HL-60 (cell line): ENCODE data around the gene SPTBN5.

Experiments used
- DNase-seq, 2 experiments: peaks; one replicate each; pipeline ENCODE4 v3.0.0-alpha.2; 2010 to 2020; ENCODE audit warnings: low read depth in 1 of 2, low spot score in 1 of 2
- H3K27ac ChIP-seq: fragments of 250-450 bp; sonication (Bioruptor Pico); replicated peaks from 2 replicates; pipeline ENCODE4 v1.5.1; 2020; ENCODE audit warnings: mild to moderate bottlenecking, moderate library complexity
- H3K27me3 ChIP-seq: fragments of 250-450 bp; sonication (Bioruptor Pico); 2 replicates; pipeline ENCODE4 v1.5.1; 2021; ENCODE audit warnings: mild to moderate bottlenecking, moderate library complexity; ENCODE audit not compliant: insufficient read depth, poor library complexity, severe bottlenecking
- H3K4me3 ChIP-seq: replicated peaks from 2 replicates; pipeline ENCODE4 v1.5.1; 2011; ENCODE audit warnings: mild to moderate bottlenecking, control low read depth, low read length; ENCODE audit not compliant: insufficient read depth
- GABPA ChIP-seq: IDR thresholded peaks from 2 replicates; pipeline ENCODE4 v1.6.1; 2012; ENCODE audit warnings: low read depth
- POLR2AphosphoS5 ChIP-seq: IDR thresholded peaks from 2 replicates; pipeline ENCODE4 v1.6.1; 2012; ENCODE audit warnings: low read depth
- REST ChIP-seq: IDR thresholded peaks from 2 replicates; pipeline ENCODE4 v1.6.1; 2012; ENCODE audit warnings: low read depth; ENCODE audit not compliant: insufficient replicate concordance
- SPI1 ChIP-seq: IDR thresholded peaks from 2 replicates; pipeline ENCODE4 v1.6.1; 2012; ENCODE audit warnings: low read depth, mild to moderate bottlenecking, borderline replicate concordance
- TF ChIP-seq, protein P1 (sequence below): IDR thresholded peaks from one replicate; pipeline ENCODE4 v1.5.1; 2011; ENCODE audit warnings: low read length, control low read depth, inconsistent platforms; ENCODE audit not compliant: insufficient read depth

Gene SPTBN5

GRCh38 chr15:41876007-41876406 is 17.8 kb downstream of the SPTBN5 start:
- no peak for DNase-seq
- TF ChIP-seq SPI1, result no peak
- TF ChIP-seq REST, result no peak
- TF ChIP-seq, protein P1, sequence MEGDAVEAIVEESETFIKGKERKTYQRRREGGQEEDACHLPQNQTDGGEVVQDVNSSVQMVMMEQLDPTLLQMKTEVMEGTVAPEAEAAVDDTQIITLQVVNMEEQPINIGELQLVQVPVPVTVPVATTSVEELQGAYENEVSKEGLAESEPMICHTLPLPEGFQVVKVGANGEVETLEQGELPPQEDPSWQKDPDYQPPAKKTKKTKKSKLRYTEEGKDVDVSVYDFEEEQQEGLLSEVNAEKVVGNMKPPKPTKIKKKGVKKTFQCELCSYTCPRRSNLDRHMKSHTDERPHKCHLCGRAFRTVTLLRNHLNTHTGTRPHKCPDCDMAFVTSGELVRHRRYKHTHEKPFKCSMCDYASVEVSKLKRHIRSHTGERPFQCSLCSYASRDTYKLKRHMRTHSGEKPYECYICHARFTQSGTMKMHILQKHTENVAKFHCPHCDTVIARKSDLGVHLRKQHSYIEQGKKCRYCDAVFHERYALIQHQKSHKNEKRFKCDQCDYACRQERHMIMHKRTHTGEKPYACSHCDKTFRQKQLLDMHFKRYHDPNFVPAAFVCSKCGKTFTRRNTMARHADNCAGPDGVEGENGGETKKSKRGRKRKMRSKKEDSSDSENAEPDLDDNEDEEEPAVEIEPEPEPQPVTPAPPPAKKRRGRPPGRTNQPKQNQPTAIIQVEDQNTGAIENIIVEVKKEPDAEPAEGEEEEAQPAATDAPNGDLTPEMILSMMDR, result no peak
- TF ChIP-seq GABPA, result no peak
- no peak for TF ChIP-seq POLR2AphosphoS5
- H3K4me3 ChIP-seq, result no peak overlapping the region
- H3K27me3 ChIP-seq, result no peaks in the 10 kb centered on the region
- H3K27ac ChIP-seq, result no peak overlapping the region

GRCh38 chr15:41874736-41875135 is 19.1 kb downstream of the SPTBN5 start:
- TF ChIP-seq SPI1, result no peak
- no peak for TF ChIP-seq REST
- TF ChIP-seq, protein P1, result no peak
- TF ChIP-seq GABPA, result no peak
- TF ChIP-seq POLR2AphosphoS5, result no peak
- H3K27ac ChIP-seq, result no peak overlapping the region
- DNase-seq, result no peak
- H3K27me3 ChIP-seq, result no peaks in the 10 kb centered on the region
- H3K4me3 ChIP-seq, result no peak overlapping the region

DNA sequence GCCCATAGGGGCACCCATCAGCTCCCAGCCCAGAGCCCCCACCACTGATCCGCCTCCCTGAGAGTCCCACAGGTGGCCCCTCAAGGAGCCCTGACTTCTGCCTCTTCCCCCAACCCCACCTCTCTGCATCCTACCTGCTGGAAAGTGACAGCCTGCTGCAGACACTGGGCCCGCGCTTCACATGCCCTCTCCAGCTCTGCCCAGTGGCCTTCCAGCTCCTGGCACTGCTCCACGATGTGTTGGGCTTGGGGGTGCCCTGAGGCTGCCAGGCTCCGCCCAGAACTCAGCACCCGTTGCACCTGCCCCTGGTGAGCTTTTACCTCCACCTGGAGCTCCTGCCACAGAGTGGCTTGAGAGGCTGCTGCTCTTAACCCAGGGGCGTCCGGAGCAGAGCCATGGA is 20.1 kb downstream of the SPTBN5 start:
- DNase-seq, result no peak
- Histone ChIP-seq H3K27me3 (no peaks in the 10 kb centered on the region), H3K27ac (no peak overlapping the region), H3K4me3 (no peak overlapping the region)
- TF ChIP-seq GABPA, result no peak
- TF ChIP-seq, protein P1, result no peak

DNA sequence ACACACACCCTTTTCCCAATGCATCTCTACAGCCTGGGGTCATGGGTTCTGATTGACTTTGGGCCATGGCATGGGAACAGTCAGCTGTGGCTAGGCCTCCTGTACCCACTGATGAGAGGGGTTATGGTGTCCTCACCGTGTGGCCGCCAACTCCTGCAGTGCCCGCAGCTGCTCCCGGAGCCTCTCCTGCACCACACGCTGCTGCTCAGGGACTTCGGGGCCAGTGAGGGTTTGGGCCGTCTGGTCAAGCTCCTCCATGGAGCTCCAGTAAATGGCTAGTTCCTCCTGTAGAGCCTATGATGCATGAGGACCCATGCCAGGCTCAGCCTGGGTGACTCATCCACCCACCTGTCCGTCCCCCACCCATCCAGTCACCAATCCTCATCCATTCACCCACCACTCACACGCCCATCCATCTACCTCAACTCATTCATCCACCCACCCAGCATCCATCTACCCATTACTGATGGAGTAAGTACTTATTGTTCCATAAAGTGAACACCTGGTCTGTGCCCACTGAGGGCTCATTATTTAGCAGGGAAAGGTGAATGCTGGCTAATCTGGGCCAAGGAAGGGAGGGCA is 21.6 kb downstream of the SPTBN5 start:
- H3K27me3 ChIP-seq, result no peaks in the 10 kb centered on the region
- no peak overlapping the region for H3K4me3 ChIP-seq
- no peak overlapping the region for H3K27ac ChIP-seq
- TF ChIP-seq, protein P1, result no peak
- TF ChIP-seq GABPA (no peak), SPI1 (no peak), POLR2AphosphoS5 (no peak), REST (no peak)
- DNase-seq, result no peak
